Trophoblast cell (in vitro differentiated cells and primary cell): Measurements from ENCODE around the gene PLCH1.

Experiments
- DNase-seq, 2 donors: peaks; one replicate each; pipeline ENCODE4 v3.0.0-alpha.2; 2016
- H2AFZ ChIP-seq: 2 replicates; pipeline ENCODE4 v1.6.1; 2013; ENCODE audit warnings: low read length, moderate library complexity, mild to moderate bottlenecking; ENCODE audit not compliant: insufficient read depth, poor library complexity
- H2AK5ac ChIP-seq: 2 replicates; pipeline ENCODE4 v1.6.1; 2013; ENCODE audit warnings: mild to moderate bottlenecking, low read length
- H2BK120ac ChIP-seq: 2 replicates; pipeline ENCODE4 v1.6.1; 2013; ENCODE audit warnings: low read length, mild to moderate bottlenecking, moderate library complexity; ENCODE audit not compliant: insufficient read depth, poor library complexity
- H2BK12ac ChIP-seq: 2 replicates; pipeline ENCODE4 v1.6.1; 2013; ENCODE audit warnings: mild to moderate bottlenecking, low read length, moderate library complexity
- H2BK5ac ChIP-seq: 2 replicates; pipeline ENCODE4 v1.6.1; 2013; ENCODE audit warnings: low read length, low read depth, moderate library complexity, mild to moderate bottlenecking; ENCODE audit not compliant: poor library complexity
- H3K14ac ChIP-seq: 2 replicates; pipeline ENCODE4 v1.6.1; 2013; ENCODE audit warnings: mild to moderate bottlenecking, low read length
- H3K18ac ChIP-seq: 2 replicates; pipeline ENCODE4 v1.6.1; 2013; ENCODE audit warnings: mild to moderate bottlenecking, low read length
- H3K23ac ChIP-seq: 2 replicates; pipeline ENCODE4 v1.6.1; 2013; ENCODE audit warnings: low read length
- H3K27ac ChIP-seq: 2 replicates; pipeline ENCODE4 v1.5.1; 2013; ENCODE audit warnings: low read depth, mild to moderate bottlenecking, inconsistent platforms, low read length, moderate library complexity
- H3K27me3 ChIP-seq: 2 replicates; pipeline ENCODE4 v1.6.1; 2013; ENCODE audit warnings: inconsistent platforms, mild to moderate bottlenecking, low read length, moderate library complexity; ENCODE audit not compliant: insufficient read depth
- H3K36me3 ChIP-seq, 2 experiments: 1 replicate in 1 of 2; 2 replicates in 1 of 2; pipeline ENCODE4 v1.6.1; 2013; ENCODE audit warnings: low read length in 2 of 2, mild to moderate bottlenecking in 2 of 2, moderate library complexity in 1 of 2; ENCODE audit not compliant: insufficient read depth in 2 of 2, control insufficient read depth in 1 of 2
- H3K4ac ChIP-seq: 2 replicates; pipeline ENCODE4 v1.6.1; 2013; ENCODE audit warnings: low read depth, mild to moderate bottlenecking, low read length, moderate library complexity
- H3K4me1 ChIP-seq, 2 experiments: 1 replicate in 1 of 2; 2 replicates in 1 of 2; pipeline ENCODE4 v1.6.1; 2013; ENCODE audit warnings: low read length in 2 of 2, mild to moderate bottlenecking in 2 of 2, moderate library complexity in 1 of 2; ENCODE audit not compliant: insufficient read depth in 2 of 2, control insufficient read depth in 1 of 2
- H3K4me2 ChIP-seq: 2 replicates; pipeline ENCODE4 v1.6.1; 2013; ENCODE audit warnings: inconsistent platforms, mild to moderate bottlenecking, low read length, moderate library complexity
- H3K4me3 ChIP-seq: 2 replicates; pipeline ENCODE4 v1.5.1; 2013; ENCODE audit warnings: mild to moderate bottlenecking, low read depth, low read length, inconsistent platforms
- H3K79me1 ChIP-seq: one replicate; pipeline ENCODE4 v1.6.1; 2013; ENCODE audit warnings: low read length
- H3K79me2 ChIP-seq: 2 replicates; pipeline ENCODE4 v1.6.1; 2013; ENCODE audit warnings: low read length, mild to moderate bottlenecking; ENCODE audit not compliant: control insufficient read depth, insufficient read depth, poor library complexity
- H3K9ac ChIP-seq: 2 replicates; pipeline ENCODE4 v1.6.1; 2013; ENCODE audit warnings: mild to moderate bottlenecking, low read length
- H3K9me3 ChIP-seq: 2 replicates; pipeline ENCODE4 v1.6.1; 2013; ENCODE audit warnings: low read depth, mild to moderate bottlenecking, control low read depth, inconsistent platforms, low read length; ENCODE audit not compliant: insufficient read depth
- H4K12ac ChIP-seq: 2 replicates; pipeline ENCODE4 v1.6.1; 2013; ENCODE audit warnings: low read depth, mild to moderate bottlenecking, low read length, moderate library complexity
- H4K8ac ChIP-seq: 2 replicates; pipeline ENCODE4 v1.6.1; 2013; ENCODE audit warnings: low read depth, mild to moderate bottlenecking, low read length, moderate library complexity
- H4K91ac ChIP-seq: one replicate; pipeline ENCODE4 v1.6.1; 2013; ENCODE audit warnings: low read depth, mild to moderate bottlenecking, low read length, moderate library complexity
- WGBS: extraction: QIAGEN DNeasy Blood & Tissue Kit; methylation state at CpG from one replicate; pipeline ENCODE4 v1.1.7; 2013; ENCODE audit warnings: missing lambda C conversion rate; ENCODE audit not compliant: insufficient read length, insufficient coverage; ENCODE audit errors: extremely low coverage; 5-methylcytosine and 5-hydroxymethylcytosine counted together

Gene PLCH1

GRCh38 chr3:155491696-155492095 lies 253.2 kb downstream of the PLCH1 start:
- no CpG with 5 or more reads among the region's 3 CpGs for WGBS
- no peak for DNase-seq
- Histone ChIP-seq H3K79me1 (no peaks in the 10 kb centered on the region), H4K91ac (no peak overlapping the region), H3K14ac (no peak overlapping the region), H3K23ac (no peak overlapping the region), H2BK12ac (no peak overlapping the region), H2BK120ac (no peak overlapping the region), H3K4me1 (no peaks in the 10 kb centered on the region), H4K8ac (no peak overlapping the region), H2AK5ac (no peak overlapping the region), H3K9me3 (no peaks in the 10 kb centered on the region), H3K4me2 (no peak overlapping the region), H3K79me2 (no peaks in the 10 kb centered on the region), H3K4me3 (no peak overlapping the region), H3K27ac (no peak overlapping the region), H3K18ac (no peak overlapping the region), H4K12ac (no peak overlapping the region), H2BK5ac (no peak overlapping the region), H3K9ac (no peak overlapping the region), H3K36me3 (no peaks in the 10 kb centered on the region), H3K4ac (no peak overlapping the region), H2AFZ (no peak overlapping the region), H3K27me3 (no peaks in the 10 kb centered on the region)

- WGBS: no CpG with 5 or more reads among the region's 5 CpGs
- no peaks in the 10 kb centered on the region for H3K27me3 ChIP-seq
- no peaks in the 10 kb centered on the region for H3K9me3 ChIP-seq
These were observed 256.2 kb downstream of the PLCH1 start for GRCh38 chr3:155488671-155489070.

GRCh38 chr3:155485897-155486296 lies 259.0 kb downstream of the PLCH1 start:
- Histone ChIP-seq H3K27me3 (no peaks in the 10 kb centered on the region), H3K4me1 (no peaks in the 10 kb centered on the region), H3K18ac (no peak overlapping the region), H3K23ac (no peak overlapping the region), H3K36me3 (no peaks in the 10 kb centered on the region), H3K14ac (no peak overlapping the region), H3K9me3 (no peaks in the 10 kb centered on the region), H2AK5ac (no peak overlapping the region), H3K79me1 (no peaks in the 10 kb centered on the region), H3K9ac (no peak overlapping the region), H4K12ac (no peak overlapping the region), H3K4me2 (no peak overlapping the region), H2BK5ac (no peak overlapping the region), H3K4ac (no peak overlapping the region), H2BK12ac (no peak overlapping the region), H3K79me2 (no peaks in the 10 kb centered on the region), H3K27ac (no peak overlapping the region), H2AFZ (no peak overlapping the region), H3K4me3 (no peak overlapping the region), H4K8ac (no peak overlapping the region), H4K91ac (no peak overlapping the region), H2BK120ac (no peak overlapping the region)
- no peak for DNase-seq
- no CpG with 5 or more reads among the region's 1 CpG for WGBS

More at GRCh38 chr3:155488671-155489070, 256.2 kb downstream of the PLCH1 start:
- Histone ChIP-seq H4K8ac (no peak overlapping the region), H3K36me3 (no peaks in the 10 kb centered on the region), H3K9ac (no peak overlapping the region), H3K79me1 (no peaks in the 10 kb centered on the region), H3K79me2 (no peaks in the 10 kb centered on the region), H2BK12ac (no peak overlapping the region), H3K4me3 (no peak overlapping the region), H3K4me2 (no peak overlapping the region), H2AK5ac (no peak overlapping the region), H2AFZ (no peak overlapping the region), H3K4ac (no peak overlapping the region), H3K18ac (no peak overlapping the region), H3K14ac (no peak overlapping the region), H2BK5ac (no peak overlapping the region), H3K4me1 (no peaks in the 10 kb centered on the region), H3K23ac (no peak overlapping the region), H4K91ac (no peak overlapping the region), H3K27ac (no peak overlapping the region), H2BK120ac (no peak overlapping the region), H4K12ac (no peak overlapping the region)
- DNase-seq: no peak

- H4K12ac ChIP-seq: no peak overlapping the region
- no peak overlapping the region for H2BK120ac ChIP-seq
- no peak overlapping the region for H3K4me3 ChIP-seq
- H3K79me1 ChIP-seq: no peaks in the 10 kb centered on the region
- H3K79me2 ChIP-seq: peaks cover 2% of the 10 kb centered on the region
- no peaks in the 10 kb centered on the region for H3K36me3 ChIP-seq
- H3K9me3 ChIP-seq: no peaks in the 10 kb centered on the region
- H2BK5ac ChIP-seq: no peak overlapping the region
- no peak overlapping the region for H4K91ac ChIP-seq
- DNase-seq: no peak
- H3K18ac ChIP-seq: no peak overlapping the region
- no peak overlapping the region for H3K23ac ChIP-seq
- no peak overlapping the region for H2AK5ac ChIP-seq
- no peak overlapping the region for H2AFZ ChIP-seq
- H3K27ac ChIP-seq: no peak overlapping the region
- H3K27me3 ChIP-seq: no peaks in the 10 kb centered on the region
- no peak overlapping the region for H2BK12ac ChIP-seq
- no peak overlapping the region for H3K9ac ChIP-seq
- no peak overlapping the region for H3K4me2 ChIP-seq
- no peak overlapping the region for H4K8ac ChIP-seq
- no peak overlapping the region for H3K14ac ChIP-seq
- no peaks in the 10 kb centered on the region for H3K4me1 ChIP-seq
- no CpG with 5 or more reads among the region's 2 CpGs for WGBS
- H3K4ac ChIP-seq: no peak overlapping the region
These were observed 263.3 kb downstream of the PLCH1 start for GRCh38 chr3:155481591-155481990.
